Esophagus muscularis mucosa (tissue), 4 donors: ENCODE measurements around the gene ING1. TPM values are rescaled to one million over a fixed set of nuclear protein-coding genes. Genes with fewer than 3 reads are reported as not detected.

Experiments used
- DNase-seq: peaks from one replicate; pipeline ENCODE4 v3.0.0-alpha.2; 2017; ENCODE audit errors: extremely low spot score
- H3K27ac ChIP-seq, 4 donors: fragments of 200-600 bp; sonication (generic); replicated peaks in 1 of 4; 1 replicate in 3 of 4; 2 replicates in 1 of 4; pipeline ENCODE4 v1.5.1; 2016 to 2019; ENCODE audit warnings: mild to moderate bottlenecking in 1 of 4
- H3K27me3 ChIP-seq, 4 donors: fragments of 200-600 bp; sonication (generic); one replicate each; pipeline versions ENCODE4 v1.5.1 to v1.6.0; 2016 to 2019
- H3K36me3 ChIP-seq, 4 donors: fragments of 200-600 bp; sonication (generic); one replicate each; pipeline ENCODE4 v1.5.1; 2016 to 2019
- H3K4me1 ChIP-seq, 4 donors: fragments of 200-600 bp; sonication (generic); one replicate each; pipeline ENCODE4 v1.5.1; 2016 to 2019
- H3K4me3 ChIP-seq, 4 donors: fragments of 200-600 bp; sonication (generic); 1 replicate in 2 of 4; 2 replicates in 2 of 4; pipeline ENCODE4 v1.5.1; 2016 to 2019; ENCODE audit warnings: mild to moderate bottlenecking in 4 of 4, moderate library complexity in 1 of 4
- H3K9me3 ChIP-seq, 4 donors: fragments of 200-600 bp; sonication (generic); 1 replicate in 3 of 4; 2 replicates in 1 of 4; pipeline ENCODE4 v1.5.1; 2016 to 2019
- CTCF ChIP-seq, 3 experiments: fragments of 200-600 bp in 2 of 3; fragments of 450-650 bp in 1 of 3; sonication (generic) in 2 of 3; IDR thresholded peaks; one replicate each; pipeline ENCODE4 v1.5.1; 2017 to 2019; ENCODE audit warnings: antibody characterized with exemption in 3 of 3, mild to moderate bottlenecking in 2 of 3, moderate library complexity in 1 of 3
- EP300 ChIP-seq: sonication (generic); formaldehyde crosslinking; IDR thresholded peaks from one replicate; pipeline ENCODE4 v1.6.1; 2017; ENCODE audit warnings: antibody characterized with exemption
- POLR2A ChIP-seq: fragments of 450-650 bp; IDR thresholded peaks from one replicate; pipeline ENCODE4 v1.6.1; 2017; ENCODE audit warnings: antibody characterized with exemption, moderate library complexity, mild to moderate bottlenecking, low read depth
- POLR2AphosphoS5 ChIP-seq, 2 donors: sonication (generic); formaldehyde crosslinking; IDR thresholded peaks; one replicate each; pipeline ENCODE4 v1.6.1; 2017; ENCODE audit warnings: antibody characterized with exemption in 2 of 2
- WGBS: methylation state at CpG from one replicate; pipeline ENCODE4 v1.1.5; 2018; 5-methylcytosine and 5-hydroxymethylcytosine counted together
- intact Hi-C: fragments of 100-400 bp; cut with DNase I; formaldehyde crosslinking; loops from one replicate; pipeline ENCODE4 v1.15.1; 2023
- total RNA-seq, 4 donors: library from RNA; depleted of rRNA; stranded (reverse); fragments of >200 nt; gene quantifications; one replicate each; pipeline versions ENCODE4 v1.1.0 to v1.2.1, GENCODE V29; 2016

Gene ING1
- total RNA-seq, 4 donors from 2014 or later, result 17.2 to 25.5 (median 23.2) TPM

GRCh38 chr13:110702591-110703526, 10.6 kb upstream of the ING1 start:
- Histone ChIP-seq H3K27ac (no peak overlapping the region), H3K36me3 (peaks cover 28 to 49% (median 35%) of the 10 kb centered on the region in 4 donors)
- TF ChIP-seq POLR2A (no peak), CTCF (IDR thresholded peaks at IDR 0.05) (no peak), POLR2AphosphoS5 (IDR thresholded peaks at IDR 0.05) (no peak), EP300 (no peak)

DNA sequence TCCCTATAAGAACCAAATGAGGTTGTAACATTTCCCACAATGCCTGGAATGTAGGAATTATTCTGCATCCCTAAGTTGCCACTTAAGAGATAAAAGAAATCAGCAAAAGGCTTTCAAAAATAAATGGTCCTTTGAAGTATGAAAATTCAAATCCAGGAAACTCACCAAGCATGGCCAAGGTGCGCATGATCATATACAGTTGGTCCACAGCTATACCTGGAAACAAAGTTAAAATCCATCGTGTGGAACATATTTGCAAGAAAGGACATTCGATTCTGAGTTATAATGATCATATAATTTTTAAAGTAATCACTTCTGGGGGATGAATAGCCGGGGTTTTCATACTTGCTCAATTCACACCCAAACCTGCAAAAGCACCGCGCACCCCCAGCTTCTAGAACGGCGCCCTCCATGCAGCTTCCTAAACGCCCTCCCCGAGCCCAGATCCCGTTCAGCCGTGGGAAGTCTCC, 8.1 kb upstream of the ING1 start:
- no peak for DNase-seq
- whole genome bisulfite sequencing, result 7% methylated on average over 12 of the region's 12 CpGs
- peak overlapping the region; percentile 79 to 91 (median 87) for H3K27ac ChIP-seq
- peaks cover 4 to 23% (median 10%) of the 10 kb centered on the region in 4 donors for H3K36me3 ChIP-seq
- TF ChIP-seq POLR2AphosphoS5 (IDR thresholded peaks at IDR 0.05), result no peak
- no peak for TF ChIP-seq EP300
- TF ChIP-seq POLR2A, result no peak
- no peak for TF ChIP-seq CTCF (IDR thresholded peaks at IDR 0.05)
- peak overlapping the region; percentile 68 to 88 (median 78) for H3K4me3 ChIP-seq
- peaks cover 15 to 47% (median 43%) of the 10 kb centered on the region in 4 donors for H3K4me1 ChIP-seq
- intact Hi-C loops, result loop anchor here (5.0 kb wide), 1 partner anchor 88 kb away; the partner anchor contains the start of gene NAXD
- H3K27me3 ChIP-seq, result no peaks in the 10 kb centered on the region
- H3K9me3 ChIP-seq, result no peaks in the 10 kb centered on the region

More at GRCh38 chr13:110702591-110703526, 10.6 kb upstream of the ING1 start:
- DNase-seq, result no peak
- intact Hi-C loops, result no loop called here
- H3K9me3 ChIP-seq, result no peaks in the 10 kb centered on the region
- 79% methylated on average over 15 of the region's 15 CpGs for WGBS
- H3K4me3 ChIP-seq, result no peak overlapping the region
- H3K27me3 ChIP-seq, result no peaks in the 10 kb centered on the region
- peaks cover 15 to 55% (median 43%) of the 10 kb centered on the region in 4 donors for H3K4me1 ChIP-seq

DNA sequence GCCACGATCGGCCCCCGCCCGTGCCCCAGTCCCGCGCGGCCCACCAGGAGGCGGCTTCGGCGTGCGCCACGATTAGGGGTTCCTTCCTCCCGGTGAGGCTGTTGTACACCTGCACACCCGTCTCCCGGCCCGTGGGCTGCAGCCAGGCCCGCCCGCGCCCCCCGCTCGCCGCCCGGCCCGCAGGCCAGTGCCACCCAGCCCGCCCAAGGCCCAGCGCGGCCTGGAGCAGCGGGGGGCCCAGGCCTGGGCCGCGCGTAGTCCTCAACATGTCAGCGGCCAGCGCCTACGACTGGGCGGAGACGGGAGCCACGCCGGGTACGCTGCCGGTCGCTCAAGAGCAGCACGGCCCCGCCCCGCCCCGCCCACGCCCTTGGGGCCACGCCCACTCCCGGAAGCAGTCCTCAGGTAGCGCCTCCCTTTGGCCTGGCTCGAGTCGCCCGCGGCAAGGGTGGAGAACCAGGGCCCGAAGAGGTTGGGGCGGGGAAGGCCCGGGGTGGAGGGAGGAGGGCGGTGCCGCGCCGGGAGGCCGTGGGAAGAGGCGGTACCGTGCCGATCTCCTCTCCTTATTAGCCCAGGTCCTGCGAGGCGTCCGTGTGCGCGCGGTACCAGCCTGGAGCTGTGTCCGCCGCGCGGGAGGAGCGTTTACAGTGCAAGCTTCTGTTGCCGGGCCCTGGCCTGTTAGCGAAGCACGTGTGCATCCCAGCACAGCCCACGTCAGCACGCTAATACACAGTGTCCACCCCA, 7.5 kb upstream of the ING1 start, which contains the start of gene CARS2:
CARS2 (minus strand) TSS at position 291 of the 744 bp plus-strand sequence; CDS start at position 268, 23 bp downstream.
- peaks cover 17 to 50% (median 45%) of the 10 kb centered on the region in 4 donors for H3K4me1 ChIP-seq
- DNase-seq, result peak; percentile 99

More for the DNA sequence above, 7.5 kb upstream of the ING1 start, which contains the start of gene CARS2:
- TF ChIP-seq POLR2AphosphoS5 (IDR thresholded peaks at IDR 0.05) (peak in 1 of 2 donors; percentile 88), POLR2A (peak; percentile 26), CTCF (IDR thresholded peaks at IDR 0.05) (peak in 2 of 3 experiments; percentile 23 to 26), EP300 (no peak)
- peak within 1 kb of the TSS; percentile 68 to 88 (median 78) for H3K4me3 ChIP-seq
- intact Hi-C loops, result loop anchor here (5.0 kb wide), 1 partner anchor 89 kb away; the partner anchor contains the start of gene NAXD
- WGBS, result 2% methylated on average over 21 of the region's 80 CpGs
- peaks cover 0 to 17% (median 4%) of the 10 kb centered on the region in 4 donors for H3K36me3 ChIP-seq
- H3K27ac ChIP-seq, result peak within 1 kb of the TSS; percentile 79 to 91 (median 87)
- H3K27me3 ChIP-seq, result no peaks in the 10 kb centered on the region
- H3K9me3 ChIP-seq, result no peaks in the 10 kb centered on the region
